ENCODE data around the gene POLR2E. TPM values are rescaled to one million over a fixed set of nuclear protein-coding genes. Genes with fewer than 3 reads are reported as not detected.
A peak's percentile ranks its signal among the peaks of the same experiment; 100 is the strongest.

The POLR2E gene
- total and polyA plus RNA-seq, 2 of the 13 experiments (the other 11 are each of a cell fraction or from before 2014, with no cell fraction given) = 140 to 272 TPM

- TF ChIP-seq ZNF816 (CRISPR knock-in tag; IDR thresholded peaks at IDR 0.05; ENCODE audit: borderline replicate concordance) (no peak), ZNF709 (CRISPR knock-in tag; IDR thresholded peaks at IDR 0.05) (no peak), ARID3A (IDR thresholded peaks at IDR 0.05; ENCODE audit: low read depth, low read length) (0 out of 2 replicates have a peak, but pooled peaks have one; percentile 36), ZSCAN25 (CRISPR knock-in tag; IDR thresholded peaks at IDR 0.05) (peak; percentile 65; the same call in 1 of the 2 replicates), MAZ (IDR thresholded peaks at IDR 0.05; ENCODE audit: borderline replicate concordance, low read depth, low read length) (peak; percentile 38; the same call in 1 of the 2 replicates), MAZ (CRISPR knock-in tag; IDR thresholded peaks at IDR 0.05; ENCODE audit: low read depth) (peak; percentile 77), NR2C2 (CRISPR knock-in tag; IDR thresholded peaks at IDR 0.05; ENCODE audit: borderline replicate concordance) (peak; percentile 80), RXRA (CRISPR knock-in tag; IDR thresholded peaks at IDR 0.05) (peak; percentile 53), ZNF570 (CRISPR knock-in tag; IDR thresholded peaks at IDR 0.05; ENCODE audit: borderline replicate concordance) (no peak), POLR2AphosphoS5 (IDR thresholded peaks at IDR 0.05; ENCODE audit: low read depth, low read length) (peak; percentile 70), KLF16 (CRISPR knock-in tag; IDR thresholded peaks at IDR 0.05) (peak in 1 of 2 experiments; percentile 60; a peak in 1 of 4 replicates), ZKSCAN8 (CRISPR knock-in tag; IDR thresholded peaks at IDR 0.05; ENCODE audit: borderline replicate concordance) (no peak), KDM2A (CRISPR knock-in tag; IDR thresholded peaks at IDR 0.05; ENCODE audit: borderline replicate concordance, low read depth) (peak; percentile 77), DMAP1 (CRISPR knock-in tag; IDR thresholded peaks at IDR 0.05) (peak; percentile 45; the same call in 1 of the 2 replicates), ZNF772 (CRISPR knock-in tag; IDR thresholded peaks at IDR 0.05) (0 out of 2 replicates have a peak, but pooled peaks have one; percentile 50), NCOA1 (CRISPR knock-in tag; IDR thresholded peaks at IDR 0.05) (peak; percentile 72; the same call in 1 of the 2 replicates), ZNF777 (CRISPR knock-in tag; IDR thresholded peaks at IDR 0.05) (no peak), TRIM22 (IDR thresholded peaks at IDR 0.05) (no peak), PPARG (CRISPR knock-in tag; conservative IDR thresholded peaks at IDR 0.05) (0 out of 2 replicates have a peak, but pooled peaks have one; percentile 13), PBX3 (CRISPR knock-in tag; IDR thresholded peaks at IDR 0.05; ENCODE audit: borderline replicate concordance) (no peak), RAD21 (CRISPR knock-in tag; IDR thresholded peaks at IDR 0.05) (no peak; the same call in 1 of the 2 replicates), POGK (CRISPR knock-in tag; conservative IDR thresholded peaks at IDR 0.05) (peak; percentile 92; the same call in 1 of the 2 replicates), ATF7-NPFF (CRISPR knock-in tag; IDR thresholded peaks at IDR 0.05; ENCODE audit: low read depth) (peak; percentile 46; the same call in 1 of the 2 replicates), SUZ12 (IDR thresholded peaks at IDR 0.05; ENCODE audit: low read depth, low read length) (peak; percentile 79), ZNF205 (CRISPR knock-in tag; IDR thresholded peaks at IDR 0.05) (peak; percentile 92)
These were observed at the start of gene POLR2E (continued) for GRCh38 chr19:1094978-1095701.
